ENCODE data around the gene SIX4.

SIX4 gene

GRCh38 chr14:60720391-60720790, 3.8 kb downstream of the SIX4 start:
- peaks cover 13% of the 10 kb centered on the region for H3K36me3 Mint-ChIP-seq (ENCODE audit: low read depth)
- peak overlapping the region; percentile 90 to 99 (median 95) for H3K4me3 Mint-ChIP-seq
- H3K9me3 Mint-ChIP-seq = no peaks in the 10 kb centered on the region
- TF ChIP-seq, protein P1, sequence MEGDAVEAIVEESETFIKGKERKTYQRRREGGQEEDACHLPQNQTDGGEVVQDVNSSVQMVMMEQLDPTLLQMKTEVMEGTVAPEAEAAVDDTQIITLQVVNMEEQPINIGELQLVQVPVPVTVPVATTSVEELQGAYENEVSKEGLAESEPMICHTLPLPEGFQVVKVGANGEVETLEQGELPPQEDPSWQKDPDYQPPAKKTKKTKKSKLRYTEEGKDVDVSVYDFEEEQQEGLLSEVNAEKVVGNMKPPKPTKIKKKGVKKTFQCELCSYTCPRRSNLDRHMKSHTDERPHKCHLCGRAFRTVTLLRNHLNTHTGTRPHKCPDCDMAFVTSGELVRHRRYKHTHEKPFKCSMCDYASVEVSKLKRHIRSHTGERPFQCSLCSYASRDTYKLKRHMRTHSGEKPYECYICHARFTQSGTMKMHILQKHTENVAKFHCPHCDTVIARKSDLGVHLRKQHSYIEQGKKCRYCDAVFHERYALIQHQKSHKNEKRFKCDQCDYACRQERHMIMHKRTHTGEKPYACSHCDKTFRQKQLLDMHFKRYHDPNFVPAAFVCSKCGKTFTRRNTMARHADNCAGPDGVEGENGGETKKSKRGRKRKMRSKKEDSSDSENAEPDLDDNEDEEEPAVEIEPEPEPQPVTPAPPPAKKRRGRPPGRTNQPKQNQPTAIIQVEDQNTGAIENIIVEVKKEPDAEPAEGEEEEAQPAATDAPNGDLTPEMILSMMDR (IDR thresholded peaks at IDR 0.05; ENCODE audit: unreplicated experiment in 3 of 3) = no peak
- peaks cover 15% of the 10 kb centered on the region for H3K27me3 Mint-ChIP-seq (ENCODE audit: low read depth)
- H3K4me1 Mint-ChIP-seq = peaks cover 35% of the 10 kb centered on the region
- peak overlapping the region; percentile 44 to 76 (median 65) for H3K27ac Mint-ChIP-seq

DNA sequence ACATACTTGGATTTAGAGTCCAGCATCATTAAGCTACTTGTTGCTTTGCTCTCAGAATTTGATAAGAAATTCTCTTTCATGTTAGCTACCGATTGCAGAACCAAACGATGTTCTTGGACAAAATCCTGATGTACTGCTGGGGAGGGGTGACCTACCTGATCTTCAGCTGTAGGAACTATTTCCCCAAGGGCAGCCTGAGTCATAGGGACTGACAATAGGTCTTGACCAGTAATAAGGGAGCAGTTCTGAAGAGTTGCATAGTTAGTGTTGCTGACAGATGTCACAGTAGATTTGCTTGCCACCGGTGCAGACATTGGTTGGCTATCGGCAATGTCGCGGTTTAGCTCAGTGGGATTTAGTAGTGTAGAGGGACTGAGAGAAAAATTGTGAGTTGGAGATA, 10.6 kb downstream of the SIX4 start:
- Mint-ChIP-seq H3K36me3 (ENCODE audit: low read depth) (peaks cover 38% of the 10 kb centered on the region), H3K4me1 (peaks cover 21% of the 10 kb centered on the region), H3K4me3 (no peak overlapping the region), H3K9me3 (no peaks in the 10 kb centered on the region), H3K27ac (no peak overlapping the region), H3K27me3 (ENCODE audit: low read depth) (no peaks in the 10 kb centered on the region)
- TF ChIP-seq, protein P1 (IDR thresholded peaks at IDR 0.05; ENCODE audit: unreplicated experiment in 3 of 3) = no peak

- Mint-ChIP-seq H3K4me3 (no peak overlapping the region), H3K27me3 (ENCODE audit: low read depth) (no peaks in the 10 kb centered on the region), H3K9me3 (no peaks in the 10 kb centered on the region), H3K36me3 (ENCODE audit: low read depth) (peaks cover 32% of the 10 kb centered on the region), H3K4me1 (peaks cover 15% of the 10 kb centered on the region), H3K27ac (no peak overlapping the region)
- TF ChIP-seq, protein P1 (IDR thresholded peaks at IDR 0.05; ENCODE audit: unreplicated experiment in 3 of 3) = no peak
Observed at GRCh38 chr14:60710494-60710893, 13.7 kb downstream of the SIX4 start.

- Mint-ChIP-seq H3K9me3 (peaks cover under 1% of the 10 kb centered on the region), H3K27me3 (ENCODE audit: low read depth) (no peaks in the 10 kb centered on the region), H3K27ac (no peak overlapping the region), H3K4me3 (no peak overlapping the region), H3K36me3 (ENCODE audit: low read depth) (peaks cover 12% of the 10 kb centered on the region), H3K4me1 (peaks cover under 1% of the 10 kb centered on the region)
- TF ChIP-seq, protein P1 (IDR thresholded peaks at IDR 0.05; ENCODE audit: unreplicated experiment in 3 of 3) = no peak
Observed at GRCh38 chr14:60707858-60708257, 16.3 kb downstream of the SIX4 start.

DNA sequence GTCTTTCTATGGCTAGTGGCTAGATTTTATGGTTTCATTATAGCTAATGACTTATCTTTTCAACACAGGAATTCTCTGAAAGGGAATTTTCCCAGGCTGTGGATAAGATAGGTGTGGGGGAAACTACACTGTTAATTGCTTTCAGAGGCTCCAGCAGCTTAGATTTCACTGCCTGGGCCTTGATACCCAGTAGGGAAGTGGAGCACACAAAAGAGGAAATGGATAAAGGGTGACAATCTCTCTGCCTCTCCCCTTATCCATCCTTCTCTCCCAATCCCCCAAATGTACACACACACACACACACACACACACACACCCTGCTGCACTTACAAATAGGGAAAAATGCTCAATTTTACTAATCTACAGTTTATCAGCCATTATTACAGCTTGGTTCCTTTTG, 19.1 kb downstream of the SIX4 start:
- H3K4me1 Mint-ChIP-seq = no peaks in the 10 kb centered on the region
- no peak overlapping the region for H3K27ac Mint-ChIP-seq
- no peaks in the 10 kb centered on the region for H3K27me3 Mint-ChIP-seq (ENCODE audit: low read depth)
- H3K4me3 Mint-ChIP-seq = no peak overlapping the region
- H3K9me3 Mint-ChIP-seq = peaks cover 17% of the 10 kb centered on the region
- TF ChIP-seq, protein P1 (IDR thresholded peaks at IDR 0.05; ENCODE audit: unreplicated experiment in 3 of 3) = no peak
- H3K36me3 Mint-ChIP-seq (ENCODE audit: low read depth) = peaks cover 11% of the 10 kb centered on the region

DNA sequence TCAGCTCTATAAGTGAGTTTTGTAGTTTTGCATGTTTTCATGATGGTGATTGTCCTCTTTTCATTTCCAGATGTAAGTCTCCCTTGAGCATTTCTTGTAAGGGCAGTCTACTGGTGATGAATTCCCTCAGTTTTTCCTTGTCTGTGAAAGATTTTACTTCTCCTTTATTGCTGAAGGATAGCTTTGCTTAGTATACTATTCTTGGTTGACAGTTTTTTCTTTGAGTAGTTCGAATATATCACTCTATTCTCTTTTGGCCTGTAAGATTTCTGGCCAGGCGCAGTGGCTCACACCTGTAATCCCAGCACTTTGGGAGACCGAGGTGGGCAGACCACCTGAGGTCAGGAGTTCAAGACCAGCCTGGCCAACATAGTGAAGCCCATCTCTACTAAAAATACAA, 23.6 kb downstream of the SIX4 start:
- H3K27me3 Mint-ChIP-seq (ENCODE audit: low read depth) = no peaks in the 10 kb centered on the region
- no peak overlapping the region for H3K27ac Mint-ChIP-seq
- H3K9me3 Mint-ChIP-seq = peaks cover 37% of the 10 kb centered on the region
- H3K36me3 Mint-ChIP-seq (ENCODE audit: low read depth) = peaks cover 11% of the 10 kb centered on the region
- no peaks in the 10 kb centered on the region for H3K4me1 Mint-ChIP-seq
- H3K4me3 Mint-ChIP-seq = no peak overlapping the region
- TF ChIP-seq, protein P1 (IDR thresholded peaks at IDR 0.05; ENCODE audit: unreplicated experiment in 3 of 3) = no peak
